K562 (cell line): Measurements from ENCODE around the gene SOX8. TPM values are rescaled to one million over a fixed set of nuclear protein-coding genes. Genes with fewer than 3 reads are reported as not detected.

Source experiments
- CCNT2 ChIP-seq: IDR thresholded peaks from 2 replicates; pipeline ENCODE4 v1.6.1; 2011; ENCODE audit warnings: borderline replicate concordance, low read depth, mild to moderate bottlenecking, moderate library complexity, mixed read lengths, low read length; ENCODE audit not compliant: insufficient read length; ENCODE audit errors: extremely low read depth
- ESRRA ChIP-seq: fragments of 450-650 bp; IDR thresholded peaks from 2 replicates; pipeline ENCODE4 v1.6.1; 2014; ENCODE audit warnings: low read depth, mild to moderate bottlenecking, moderate library complexity, borderline replicate concordance
- MYNN ChIP-seq, 2 experiments: sonication (generic); formaldehyde crosslinking in 1 of 2; IDR thresholded peaks; 2 replicates each; pipeline versions ENCODE4 v1.5.0 to v1.6.1; 2016 to 2020; ENCODE audit warnings: antibody characterized with exemption in 1 of 2, missing genetic modification reagents in 1 of 2
- PCBP1 ChIP-seq: fragments of 200-400 bp; formaldehyde crosslinking; IDR thresholded peaks from 2 replicates; pipeline ENCODE4 v1.6.1; 2018; ENCODE audit warnings: mild to moderate bottlenecking, low read depth, low read length; ENCODE audit not compliant: poor library complexity, severe bottlenecking
- TEAD1 ChIP-seq, 2 experiments: fragments of 450-650 bp in 1 of 2; sonication (generic) in 1 of 2; formaldehyde crosslinking; IDR thresholded peaks; 2 replicates each; pipeline versions ENCODE4 v1.4.0 to v1.8.0; 2020 to 2022; ENCODE audit warnings: mild to moderate bottlenecking in 2 of 2, missing genetic modification reagents in 1 of 2
- ZFX ChIP-seq: sonication (generic); formaldehyde crosslinking; IDR thresholded peaks from 2 replicates; pipeline ENCODE4 v1.8.0; 2022; ENCODE audit warnings: mild to moderate bottlenecking, missing genetic modification reagents, moderate library complexity
- ZNF583 ChIP-seq: fragments of 250-450 bp; sonication (Bioruptor Pico); IDR thresholded peaks from 2 replicates; pipeline ENCODE4 v1.4.0; 2020
- ZNF584 ChIP-seq: fragments of 200-800 bp; sonication (Bioruptor generic); IDR thresholded peaks from 2 replicates; pipeline ENCODE4 v1.6.1; 2016; ENCODE audit warnings: low read depth, mild to moderate bottlenecking, missing genetic modification characterization, missing compliant biosample characterization
- polyA plus RNA-seq, 8 experiments: library from polyadenylated mRNA; depleted of rRNA in 4 of 8; stranded (reverse) in 5 of 8; unstranded in 3 of 8; fragments of >200 nt; fragmentation: Nextera tagmentation in 2 of 8; fragmentation: Illumina TruSeq in 1 of 8; extraction: Ambion mirVana in 2 of 8; extraction: Trizol in 1 of 8; gene quantifications; 2 replicates each; pipeline versions ENCODE4 v1.2.1 to v1.2.3, GENCODE V29; 2011 to 2014; ENCODE audit warnings: inconsistent platforms in 1 of 8, missing spikeins in 1 of 8
- total RNA-seq, 7 experiments: library from RNA; depleted of rRNA in 6 of 7; stranded (reverse); fragments of >200 nt in 6 of 7; fragmentation: Illumina TruSeq in 2 of 7; extraction: Trizol in 2 of 7; gene quantifications; 2 replicates each; pipeline versions ENCODE4 v1.2.1 to v1.2.3, GENCODE V29; 2011 to 2021; ENCODE audit warnings: low replicate concordance in 1 of 7
- TF ChIP-seq, protein P1 (sequence below): fragments of 450-650 bp; IDR thresholded peaks from 2 replicates; pipeline ENCODE4 v1.6.1; 2016; ENCODE audit warnings: mild to moderate bottlenecking, moderate library complexity
- TF ChIP-seq, protein P2 (sequence below): fragments of 450-650 bp; IDR thresholded peaks from 2 replicates; pipeline ENCODE4 v1.6.1; 2017; ENCODE audit warnings: antibody characterized with exemption, mild to moderate bottlenecking

The SOX8 gene
- total and polyA plus RNA-seq, 9 of the 15 experiments (the other 6 are each of a cell fraction or from before 2014, with no cell fraction given): 0.07 to 0.15 (median 0.15) TPM; not detected in 6

DNA sequence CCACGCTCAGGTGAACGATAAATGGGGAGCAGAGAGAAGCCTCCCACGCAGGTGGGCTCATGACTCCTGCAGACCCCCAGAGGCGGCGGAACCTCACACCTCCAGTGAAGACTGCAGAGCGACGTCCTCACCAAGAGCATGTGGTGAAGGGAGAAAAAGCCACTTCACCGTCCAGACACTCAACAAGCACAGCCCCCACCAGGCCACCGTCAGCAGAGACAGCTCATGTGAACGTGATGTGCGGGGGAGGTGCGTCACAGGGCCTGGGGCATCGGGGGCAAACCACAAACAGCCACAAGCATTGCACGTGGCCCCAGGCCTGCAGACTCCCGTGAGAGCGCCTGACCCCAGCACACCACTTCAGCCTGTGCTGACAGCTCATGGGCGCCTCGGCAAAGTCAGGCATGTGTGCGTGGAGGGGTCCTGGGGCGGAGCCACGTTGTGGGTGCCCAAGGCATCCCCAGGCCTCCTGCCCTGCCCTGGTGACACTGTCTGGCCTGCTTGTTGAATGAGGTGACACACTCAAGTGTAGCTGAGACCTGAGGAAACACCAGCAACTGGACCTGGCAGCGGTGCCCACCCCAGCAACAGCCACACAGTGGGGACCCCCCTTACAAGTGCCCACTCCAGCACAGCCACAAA lies 29.8 kb upstream of the SOX8 start (continued):
- TF ChIP-seq ZNF584 (CRISPR knock-in tag): peak; percentile 81
- peak in 1 of 2 experiments; percentile 81; a peak in 3 of 4 replicates for TF ChIP-seq TEAD1 (CRISPR knock-in tag; IDR thresholded peaks at IDR 0.05)
- TF ChIP-seq MYNN (IDR thresholded peaks at IDR 0.05): peak; percentile 53; the same call in 1 of the 2 replicates
- TF ChIP-seq MYNN (CRISPR knock-in tag; IDR thresholded peaks at IDR 0.05): no peak
- peak; percentile 89; the same call in 1 of the 2 replicates for TF ChIP-seq ESRRA
- TF ChIP-seq, protein P1, sequence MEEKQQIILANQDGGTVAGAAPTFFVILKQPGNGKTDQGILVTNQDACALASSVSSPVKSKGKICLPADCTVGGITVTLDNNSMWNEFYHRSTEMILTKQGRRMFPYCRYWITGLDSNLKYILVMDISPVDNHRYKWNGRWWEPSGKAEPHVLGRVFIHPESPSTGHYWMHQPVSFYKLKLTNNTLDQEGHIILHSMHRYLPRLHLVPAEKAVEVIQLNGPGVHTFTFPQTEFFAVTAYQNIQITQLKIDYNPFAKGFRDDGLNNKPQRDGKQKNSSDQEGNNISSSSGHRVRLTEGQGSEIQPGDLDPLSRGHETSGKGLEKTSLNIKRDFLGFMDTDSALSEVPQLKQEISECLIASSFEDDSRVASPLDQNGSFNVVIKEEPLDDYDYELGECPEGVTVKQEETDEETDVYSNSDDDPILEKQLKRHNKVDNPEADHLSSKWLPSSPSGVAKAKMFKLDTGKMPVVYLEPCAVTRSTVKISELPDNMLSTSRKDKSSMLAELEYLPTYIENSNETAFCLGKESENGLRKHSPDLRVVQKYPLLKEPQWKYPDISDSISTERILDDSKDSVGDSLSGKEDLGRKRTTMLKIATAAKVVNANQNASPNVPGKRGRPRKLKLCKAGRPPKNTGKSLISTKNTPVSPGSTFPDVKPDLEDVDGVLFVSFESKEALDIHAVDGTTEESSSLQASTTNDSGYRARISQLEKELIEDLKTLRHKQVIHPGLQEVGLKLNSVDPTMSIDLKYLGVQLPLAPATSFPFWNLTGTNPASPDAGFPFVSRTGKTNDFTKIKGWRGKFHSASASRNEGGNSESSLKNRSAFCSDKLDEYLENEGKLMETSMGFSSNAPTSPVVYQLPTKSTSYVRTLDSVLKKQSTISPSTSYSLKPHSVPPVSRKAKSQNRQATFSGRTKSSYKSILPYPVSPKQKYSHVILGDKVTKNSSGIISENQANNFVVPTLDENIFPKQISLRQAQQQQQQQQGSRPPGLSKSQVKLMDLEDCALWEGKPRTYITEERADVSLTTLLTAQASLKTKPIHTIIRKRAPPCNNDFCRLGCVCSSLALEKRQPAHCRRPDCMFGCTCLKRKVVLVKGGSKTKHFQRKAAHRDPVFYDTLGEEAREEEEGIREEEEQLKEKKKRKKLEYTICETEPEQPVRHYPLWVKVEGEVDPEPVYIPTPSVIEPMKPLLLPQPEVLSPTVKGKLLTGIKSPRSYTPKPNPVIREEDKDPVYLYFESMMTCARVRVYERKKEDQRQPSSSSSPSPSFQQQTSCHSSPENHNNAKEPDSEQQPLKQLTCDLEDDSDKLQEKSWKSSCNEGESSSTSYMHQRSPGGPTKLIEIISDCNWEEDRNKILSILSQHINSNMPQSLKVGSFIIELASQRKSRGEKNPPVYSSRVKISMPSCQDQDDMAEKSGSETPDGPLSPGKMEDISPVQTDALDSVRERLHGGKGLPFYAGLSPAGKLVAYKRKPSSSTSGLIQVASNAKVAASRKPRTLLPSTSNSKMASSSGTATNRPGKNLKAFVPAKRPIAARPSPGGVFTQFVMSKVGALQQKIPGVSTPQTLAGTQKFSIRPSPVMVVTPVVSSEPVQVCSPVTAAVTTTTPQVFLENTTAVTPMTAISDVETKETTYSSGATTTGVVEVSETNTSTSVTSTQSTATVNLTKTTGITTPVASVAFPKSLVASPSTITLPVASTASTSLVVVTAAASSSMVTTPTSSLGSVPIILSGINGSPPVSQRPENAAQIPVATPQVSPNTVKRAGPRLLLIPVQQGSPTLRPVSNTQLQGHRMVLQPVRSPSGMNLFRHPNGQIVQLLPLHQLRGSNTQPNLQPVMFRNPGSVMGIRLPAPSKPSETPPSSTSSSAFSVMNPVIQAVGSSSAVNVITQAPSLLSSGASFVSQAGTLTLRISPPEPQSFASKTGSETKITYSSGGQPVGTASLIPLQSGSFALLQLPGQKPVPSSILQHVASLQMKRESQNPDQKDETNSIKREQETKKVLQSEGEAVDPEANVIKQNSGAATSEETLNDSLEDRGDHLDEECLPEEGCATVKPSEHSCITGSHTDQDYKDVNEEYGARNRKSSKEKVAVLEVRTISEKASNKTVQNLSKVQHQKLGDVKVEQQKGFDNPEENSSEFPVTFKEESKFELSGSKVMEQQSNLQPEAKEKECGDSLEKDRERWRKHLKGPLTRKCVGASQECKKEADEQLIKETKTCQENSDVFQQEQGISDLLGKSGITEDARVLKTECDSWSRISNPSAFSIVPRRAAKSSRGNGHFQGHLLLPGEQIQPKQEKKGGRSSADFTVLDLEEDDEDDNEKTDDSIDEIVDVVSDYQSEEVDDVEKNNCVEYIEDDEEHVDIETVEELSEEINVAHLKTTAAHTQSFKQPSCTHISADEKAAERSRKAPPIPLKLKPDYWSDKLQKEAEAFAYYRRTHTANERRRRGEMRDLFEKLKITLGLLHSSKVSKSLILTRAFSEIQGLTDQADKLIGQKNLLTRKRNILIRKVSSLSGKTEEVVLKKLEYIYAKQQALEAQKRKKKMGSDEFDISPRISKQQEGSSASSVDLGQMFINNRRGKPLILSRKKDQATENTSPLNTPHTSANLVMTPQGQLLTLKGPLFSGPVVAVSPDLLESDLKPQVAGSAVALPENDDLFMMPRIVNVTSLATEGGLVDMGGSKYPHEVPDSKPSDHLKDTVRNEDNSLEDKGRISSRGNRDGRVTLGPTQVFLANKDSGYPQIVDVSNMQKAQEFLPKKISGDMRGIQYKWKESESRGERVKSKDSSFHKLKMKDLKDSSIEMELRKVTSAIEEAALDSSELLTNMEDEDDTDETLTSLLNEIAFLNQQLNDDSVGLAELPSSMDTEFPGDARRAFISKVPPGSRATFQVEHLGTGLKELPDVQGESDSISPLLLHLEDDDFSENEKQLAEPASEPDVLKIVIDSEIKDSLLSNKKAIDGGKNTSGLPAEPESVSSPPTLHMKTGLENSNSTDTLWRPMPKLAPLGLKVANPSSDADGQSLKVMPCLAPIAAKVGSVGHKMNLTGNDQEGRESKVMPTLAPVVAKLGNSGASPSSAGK: peak; percentile 92
- peak; percentile 74 for TF ChIP-seq CCNT2
- TF ChIP-seq ZFX: peak; percentile 91
- TF ChIP-seq, protein P2, sequence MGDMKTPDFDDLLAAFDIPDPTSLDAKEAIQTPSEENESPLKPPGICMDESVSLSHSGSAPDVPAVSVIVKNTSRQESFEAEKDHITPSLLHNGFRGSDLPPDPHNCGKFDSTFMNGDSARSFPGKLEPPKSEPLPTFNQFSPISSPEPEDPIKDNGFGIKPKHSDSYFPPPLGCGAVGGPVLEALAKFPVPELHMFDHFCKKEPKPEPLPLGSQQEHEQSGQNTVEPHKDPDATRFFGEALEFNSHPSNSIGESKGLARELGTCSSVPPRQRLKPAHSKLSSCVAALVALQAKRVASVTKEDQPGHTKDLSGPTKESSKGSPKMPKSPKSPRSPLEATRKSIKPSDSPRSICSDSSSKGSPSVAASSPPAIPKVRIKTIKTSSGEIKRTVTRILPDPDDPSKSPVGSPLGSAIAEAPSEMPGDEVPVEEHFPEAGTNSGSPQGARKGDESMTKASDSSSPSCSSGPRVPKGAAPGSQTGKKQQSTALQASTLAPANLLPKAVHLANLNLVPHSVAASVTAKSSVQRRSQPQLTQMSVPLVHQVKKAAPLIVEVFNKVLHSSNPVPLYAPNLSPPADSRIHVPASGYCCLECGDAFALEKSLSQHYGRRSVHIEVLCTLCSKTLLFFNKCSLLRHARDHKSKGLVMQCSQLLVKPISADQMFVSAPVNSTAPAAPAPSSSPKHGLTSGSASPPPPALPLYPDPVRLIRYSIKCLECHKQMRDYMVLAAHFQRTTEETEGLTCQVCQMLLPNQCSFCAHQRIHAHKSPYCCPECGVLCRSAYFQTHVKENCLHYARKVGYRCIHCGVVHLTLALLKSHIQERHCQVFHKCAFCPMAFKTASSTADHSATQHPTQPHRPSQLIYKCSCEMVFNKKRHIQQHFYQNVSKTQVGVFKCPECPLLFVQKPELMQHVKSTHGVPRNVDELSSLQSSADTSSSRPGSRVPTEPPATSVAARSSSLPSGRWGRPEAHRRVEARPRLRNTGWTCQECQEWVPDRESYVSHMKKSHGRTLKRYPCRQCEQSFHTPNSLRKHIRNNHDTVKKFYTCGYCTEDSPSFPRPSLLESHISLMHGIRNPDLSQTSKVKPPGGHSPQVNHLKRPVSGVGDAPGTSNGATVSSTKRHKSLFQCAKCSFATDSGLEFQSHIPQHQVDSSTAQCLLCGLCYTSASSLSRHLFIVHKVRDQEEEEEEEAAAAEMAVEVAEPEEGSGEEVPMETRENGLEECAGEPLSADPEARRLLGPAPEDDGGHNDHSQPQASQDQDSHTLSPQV: no peak
- no peak for TF ChIP-seq PCBP1
- TF ChIP-seq ZNF583 (CRISPR knock-in tag): peak; percentile 65; the same call in 1 of the 2 replicates
